Ecto neural progenitor cell (in vitro differentiated cells): Measurements from ENCODE around the gene ZNF683.
"Not testable (repeated sequence)": the region's sequence is repeated elsewhere in the genome, so short reads cannot be mapped to it uniquely, and the experiment has no call there.

Experiments
- DNase-seq: peaks from one replicate; pipeline ENCODE4 v3.0.0-alpha.2; 2018; ENCODE audit warnings: low spot score

The ZNF683 gene

DNA sequence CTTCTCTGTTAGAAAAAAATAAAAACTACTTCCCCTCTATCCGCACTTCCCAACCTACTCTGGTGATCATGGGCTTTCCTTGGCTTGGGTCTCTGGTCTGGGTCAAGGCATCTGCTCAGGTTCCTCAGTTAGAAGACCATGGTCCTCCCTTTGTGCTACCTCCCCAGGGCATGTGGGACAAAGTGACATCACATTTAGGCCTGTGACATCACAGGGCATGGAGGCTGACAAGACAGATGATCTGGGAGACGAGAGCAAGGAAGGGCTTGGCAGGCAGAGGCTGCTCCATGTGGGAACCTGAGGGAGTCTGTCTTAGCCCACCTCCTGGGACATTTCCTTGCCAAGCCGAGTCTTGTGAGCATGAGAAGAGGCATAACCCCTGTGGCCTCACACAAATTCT lies at the start of gene ZNF683:
ZNF683 (minus strand) TSS at position 140 of the 400 bp plus-strand sequence. CDS start 4,179 bp downstream, outside the sequence.
- not testable (repeated sequence) for DNase-seq

DNA sequence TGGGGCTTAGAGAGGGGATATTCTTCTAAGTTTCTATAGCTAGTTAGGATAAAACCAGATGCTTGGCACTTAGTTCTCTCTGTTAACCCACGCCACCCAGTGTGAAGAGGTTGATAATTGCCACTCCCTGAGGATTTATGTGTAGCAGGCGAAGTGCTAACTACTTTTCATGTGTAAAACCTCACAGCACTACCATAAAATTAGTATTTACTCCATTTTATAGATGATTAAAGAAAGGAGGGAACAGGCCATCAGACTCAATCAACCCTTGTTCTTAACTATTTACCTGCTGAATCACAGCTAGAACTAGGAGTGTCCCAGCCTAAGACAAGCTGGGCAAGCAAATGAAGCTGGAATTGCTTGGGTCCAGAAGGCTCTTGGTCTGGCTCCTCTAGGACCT lies 46.9 kb upstream of the ZNF683 start:
- DNase-seq: no peak

DNA sequence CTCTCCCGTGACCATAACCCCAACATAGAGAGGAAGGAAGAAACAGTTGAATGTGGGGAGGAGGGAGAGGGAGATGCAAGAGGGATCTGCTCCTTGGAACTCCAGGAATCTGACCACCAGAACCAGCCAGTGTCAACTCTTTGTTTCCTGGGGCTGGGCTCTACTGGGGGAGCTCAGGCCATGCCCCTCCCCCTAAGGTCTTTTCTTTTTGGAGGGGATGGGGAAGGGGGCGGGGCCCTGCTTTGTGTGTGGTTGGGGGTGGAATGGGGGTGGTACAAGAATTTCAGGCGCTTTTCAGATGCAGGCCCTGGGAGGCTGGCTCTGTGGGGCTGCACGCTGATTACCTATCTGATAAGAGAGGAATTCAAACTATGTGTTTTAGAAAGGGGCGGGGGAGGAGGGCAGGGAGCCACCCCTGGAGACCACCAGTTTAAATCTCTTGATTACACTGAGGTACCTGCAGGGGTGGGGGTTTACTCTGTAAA lies 46.4 kb upstream of the ZNF683 start:
- DNase-seq: peak; percentile 91

DNA sequence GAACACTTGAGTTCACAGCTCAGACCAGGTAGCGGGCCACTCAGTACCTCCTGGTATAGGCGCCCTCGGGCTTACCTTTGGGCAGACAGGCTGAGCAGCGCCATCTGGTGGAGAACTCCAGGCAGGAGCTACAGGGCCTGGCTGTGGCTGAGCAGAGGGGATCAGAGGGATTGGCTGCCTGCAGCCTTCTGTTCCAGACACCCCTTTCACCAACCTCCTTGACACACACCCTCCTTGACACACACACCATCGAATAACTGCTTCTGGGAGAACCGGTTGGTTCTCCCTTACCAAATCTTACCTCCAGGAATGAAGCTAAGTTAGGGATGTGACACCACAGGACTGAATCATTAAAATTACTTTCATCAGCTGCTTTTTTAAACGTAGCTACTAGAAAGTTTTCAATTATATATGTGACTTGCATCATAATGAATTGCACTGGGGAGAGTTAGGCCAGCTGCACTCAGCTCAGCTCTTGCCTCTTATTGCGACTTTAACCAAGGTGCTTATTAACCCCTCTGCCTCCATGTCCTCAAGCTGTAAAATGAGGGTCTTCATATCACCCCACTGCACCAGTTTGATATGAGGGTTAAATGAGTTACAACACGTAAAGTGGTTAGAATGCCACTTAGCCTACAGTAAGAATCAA lies 44.7 kb upstream of the ZNF683 start:
- peak; percentile 93 for DNase-seq

DNA sequence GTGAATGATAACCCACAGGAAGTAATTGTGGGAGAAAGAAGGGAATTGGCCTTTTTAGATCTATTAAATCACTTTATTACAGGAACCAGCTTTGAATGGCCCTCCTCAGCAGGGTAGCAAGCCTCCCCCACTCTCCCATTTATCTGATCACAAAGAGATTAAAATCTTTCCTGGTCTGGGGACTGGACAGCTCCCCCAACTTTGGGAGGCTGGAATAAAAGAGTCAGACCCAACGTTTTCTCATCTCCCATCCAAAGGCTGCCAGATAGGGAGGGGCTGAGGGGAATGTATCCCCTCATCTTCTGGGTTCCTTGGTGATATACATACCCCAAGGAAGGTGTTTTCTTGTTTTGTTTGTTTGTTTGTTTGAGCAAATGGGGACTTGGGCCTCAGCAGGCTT lies 40.5 kb upstream of the ZNF683 start:
- DNase-seq: no peak

DNA sequence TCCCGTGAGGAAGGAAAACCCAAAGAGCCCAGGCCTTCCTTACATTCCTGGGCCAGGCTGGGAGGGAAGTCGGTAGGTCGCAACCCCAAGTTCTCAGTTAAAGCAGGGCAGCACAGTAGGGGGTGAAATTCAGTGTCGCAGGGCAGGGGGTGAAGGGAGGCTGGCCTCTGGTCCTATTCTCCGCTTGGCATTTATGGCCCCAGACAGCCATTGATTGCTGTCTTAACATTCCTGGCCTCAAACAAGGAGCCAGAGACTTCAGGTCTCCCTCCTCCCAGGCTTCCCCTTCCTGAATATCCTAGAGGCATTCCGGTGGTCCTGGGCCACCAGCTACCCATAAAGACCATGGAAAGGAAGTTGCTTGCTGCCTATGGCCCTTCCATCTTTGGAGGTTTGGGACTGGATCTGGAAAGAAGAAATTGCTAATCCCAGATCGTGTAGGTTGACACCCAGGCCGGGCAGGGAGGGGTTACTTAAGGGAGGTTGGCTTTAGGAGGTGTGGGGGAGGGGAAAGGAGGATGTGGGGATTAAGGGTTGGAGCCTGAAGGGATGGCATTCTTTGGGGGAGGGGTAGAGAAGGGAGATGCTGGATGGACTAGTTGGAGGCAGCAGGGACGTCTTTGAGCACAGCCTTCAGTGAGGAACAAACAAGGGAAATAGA lies 39.8 kb upstream of the ZNF683 start:
- peak; percentile 83 for DNase-seq

- no peak for DNase-seq
These were observed 39.1 kb upstream of the ZNF683 start for GRCh38 chr1:26411624-26412074.

DNA sequence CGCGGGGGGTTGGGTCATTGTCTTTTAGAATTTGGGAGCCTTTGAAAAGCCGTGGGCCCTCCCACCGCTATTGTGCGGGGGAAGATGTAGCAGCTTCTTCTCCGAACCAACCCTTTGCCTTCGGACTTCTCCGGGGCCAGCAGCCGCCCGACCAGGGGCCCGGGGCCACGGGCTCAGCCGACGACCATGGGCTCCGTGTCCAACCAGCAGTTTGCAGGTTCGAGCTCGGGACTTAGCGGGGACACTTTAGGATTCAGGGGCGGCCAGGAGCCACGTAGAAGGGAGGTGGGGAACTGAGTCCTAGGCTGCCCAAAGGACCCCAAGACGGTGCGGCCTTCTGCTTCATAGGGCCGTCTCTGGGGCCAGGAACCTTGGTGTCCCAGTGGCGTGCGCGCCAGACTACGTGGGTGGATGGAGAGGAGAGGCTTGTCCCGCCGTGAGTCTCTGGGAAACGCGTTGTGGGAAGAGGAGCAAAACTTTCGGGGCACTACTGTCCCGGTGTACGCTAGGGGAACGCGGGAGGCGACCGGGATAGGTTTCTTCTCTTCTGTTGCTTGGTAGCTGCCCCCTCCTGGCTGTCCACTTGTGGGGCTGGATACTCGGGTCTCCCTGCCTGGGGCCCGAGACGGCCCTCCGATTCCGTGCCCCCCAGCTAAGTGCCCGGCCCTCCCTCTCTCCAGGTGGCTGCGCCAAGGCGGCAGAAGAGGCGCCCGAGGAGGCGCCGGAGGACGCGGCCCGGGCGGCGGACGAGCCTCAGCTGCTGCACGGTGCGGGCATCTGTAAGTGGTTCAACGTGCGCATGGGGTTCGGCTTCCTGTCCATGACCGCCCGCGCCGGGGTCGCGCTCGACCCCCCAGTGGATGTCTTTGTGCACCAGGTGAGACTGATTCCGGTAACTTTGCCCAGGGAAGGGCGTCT lies 38.4 kb upstream of the ZNF683 start, which contains the start of gene LIN28A:
LIN28A (plus strand) TSS at position 112 of the 918 bp plus-strand sequence; CDS start at position 187, 75 bp downstream.
- no peak for DNase-seq

GRCh38 chr1:26409191-26409807 lies 36.7 kb upstream of the ZNF683 start:
- peak; percentile 95 for DNase-seq

- DNase-seq: peak; percentile 93
These were observed 36.1 kb upstream of the ZNF683 start for GRCh38 chr1:26408604-26409003.

- DNase-seq: no peak
These were observed 32.8 kb upstream of the ZNF683 start for GRCh38 chr1:26405281-26405915.

DNA sequence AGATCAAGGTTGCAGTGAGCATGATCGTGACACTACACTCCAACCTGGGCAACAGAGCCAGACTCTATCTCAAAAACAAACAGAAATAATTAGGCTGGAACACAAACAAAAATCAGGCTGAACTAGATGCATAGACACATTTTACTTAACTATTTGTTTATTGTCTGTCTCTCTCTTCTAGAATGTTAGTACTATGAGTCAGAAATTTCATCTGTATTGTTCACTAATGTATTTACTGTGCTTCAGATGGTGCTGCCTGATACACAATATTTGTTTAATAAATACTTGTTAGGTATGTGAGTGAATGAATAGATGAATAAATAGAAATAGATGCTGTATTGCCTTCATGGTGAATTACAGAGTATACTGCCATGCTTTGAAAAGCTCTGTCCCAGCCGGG lies 32.1 kb upstream of the ZNF683 start:
- no peak for DNase-seq

DNA sequence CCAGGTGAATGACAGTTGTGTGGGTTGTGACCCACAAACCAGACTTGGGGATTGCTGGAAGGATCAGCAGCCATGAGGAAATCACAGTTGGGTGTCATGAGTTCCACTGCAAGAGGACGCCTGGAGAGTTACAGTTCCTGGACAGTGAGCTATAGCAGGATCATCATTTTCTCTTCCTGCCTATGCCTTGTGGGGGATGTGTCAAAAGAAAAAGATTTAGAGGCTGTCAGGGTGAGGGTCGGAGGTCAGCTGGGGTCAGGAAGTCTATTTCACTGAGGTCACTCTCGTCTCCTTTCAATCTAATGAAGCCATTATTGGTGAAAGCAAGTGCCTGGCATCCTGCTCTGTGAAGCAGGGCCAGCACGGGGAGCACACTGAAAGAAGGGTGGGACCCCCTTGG lies 31.1 kb upstream of the ZNF683 start:
- no peak for DNase-seq

DNA sequence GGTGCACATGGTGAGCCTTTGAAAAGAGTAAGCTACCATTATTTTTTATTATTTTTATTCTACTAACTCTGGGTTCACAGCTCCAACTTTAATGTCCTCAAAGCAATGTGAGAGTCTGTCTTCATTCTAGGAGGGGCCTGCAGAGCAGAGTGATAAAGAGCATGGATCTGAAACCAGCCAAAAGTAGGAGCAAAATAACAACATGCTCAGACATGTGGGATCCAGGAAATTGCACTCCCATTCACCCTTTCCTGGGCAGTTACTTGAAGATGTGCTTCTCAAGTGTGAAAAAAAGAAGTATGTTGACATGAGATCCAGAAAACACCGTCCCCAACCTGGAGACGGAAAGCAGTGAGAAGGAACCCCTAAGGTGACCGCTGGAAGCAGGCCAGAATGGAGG lies 29.3 kb upstream of the ZNF683 start:
- DNase-seq: no peak

GRCh38 chr1:26399034-26399433 lies 26.5 kb upstream of the ZNF683 start:
- DNase-seq: no peak

DNA sequence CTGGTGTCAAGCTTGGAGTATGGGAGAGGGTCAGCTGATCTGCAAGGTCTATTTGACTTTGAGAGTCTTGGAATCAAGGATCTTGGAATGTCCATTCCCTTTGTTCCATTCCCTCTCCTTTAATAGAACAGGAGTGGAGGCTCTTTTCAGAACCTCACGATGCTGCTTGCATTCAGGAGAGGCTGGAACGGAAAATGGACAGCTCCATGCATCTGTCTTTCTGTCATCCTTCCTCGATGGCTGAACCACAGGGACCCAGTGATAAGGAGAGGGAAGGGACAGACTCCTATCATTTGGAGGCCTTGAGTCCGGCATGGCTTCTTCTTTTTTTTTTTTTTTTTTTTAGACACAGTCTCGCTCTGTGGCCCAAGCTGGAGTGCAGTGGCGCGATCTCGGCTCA lies 23.2 kb upstream of the ZNF683 start:
- no peak for DNase-seq

- DNase-seq: no peak
These were observed 18.9 kb upstream of the ZNF683 start for GRCh38 chr1:26391450-26391849.

DNA sequence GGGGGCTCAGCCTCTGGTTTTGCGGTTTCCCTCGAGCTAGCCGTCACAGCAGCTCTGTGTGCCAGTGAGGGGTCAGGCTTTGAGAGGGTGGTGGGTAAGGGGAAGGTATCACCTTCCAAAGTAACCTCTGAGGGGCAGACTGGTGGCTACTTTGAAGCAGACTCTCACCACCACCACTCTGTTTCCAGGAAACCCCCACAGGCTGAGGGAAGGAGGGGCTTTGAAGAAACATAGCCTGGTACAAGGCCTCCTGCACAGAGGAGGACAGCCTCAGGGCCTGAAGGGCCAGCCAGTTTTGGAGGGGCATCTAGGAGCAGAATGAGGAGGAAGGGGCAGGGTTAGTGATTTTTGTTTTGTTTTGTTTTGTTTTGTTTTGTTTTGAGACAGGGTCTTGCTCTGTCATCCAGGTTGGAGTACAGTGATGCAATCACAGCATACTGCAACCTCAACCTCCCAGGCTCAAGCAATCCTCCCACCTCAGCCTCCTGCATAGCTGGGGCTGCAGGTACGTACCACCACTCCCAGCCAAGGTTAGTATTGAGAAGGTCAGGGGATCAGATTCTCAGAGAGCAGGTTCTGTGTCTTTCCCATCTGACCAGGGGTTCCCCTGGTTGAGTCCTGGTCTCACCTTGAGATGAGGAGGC lies 17.2 kb upstream of the ZNF683 start:
- DNase-seq: no peak

DNA sequence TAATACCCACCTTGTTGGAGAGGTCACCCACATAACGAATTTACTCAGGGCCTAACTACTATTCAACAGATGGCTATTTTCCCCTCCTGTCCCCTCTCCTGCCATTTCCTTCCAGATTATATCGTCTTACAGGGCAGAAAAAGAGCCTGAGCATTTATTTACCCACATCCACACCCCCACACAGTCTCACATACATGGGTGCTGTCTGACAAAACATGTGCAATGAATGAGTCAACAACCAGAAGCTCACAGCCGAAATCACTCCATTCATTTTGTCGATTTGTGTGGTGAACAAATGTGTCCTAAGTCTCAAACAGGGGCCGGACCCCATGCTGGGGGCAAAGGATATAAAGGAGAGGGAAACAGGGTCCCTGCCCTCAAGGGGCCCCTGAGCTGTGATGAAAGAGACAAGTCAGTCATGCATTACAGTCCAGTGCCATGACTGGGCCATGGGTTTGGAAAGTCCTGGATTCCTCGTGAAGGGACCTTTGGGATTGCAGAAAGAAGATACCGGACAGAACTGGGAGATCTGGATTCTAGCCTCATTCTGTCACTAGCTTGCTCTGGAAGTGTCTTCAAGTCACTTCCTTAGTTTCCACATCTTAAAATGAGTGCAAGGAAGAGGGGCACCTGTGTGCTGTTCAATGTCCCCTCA lies 16.4 kb upstream of the ZNF683 start:
- DNase-seq: no peak

DNA sequence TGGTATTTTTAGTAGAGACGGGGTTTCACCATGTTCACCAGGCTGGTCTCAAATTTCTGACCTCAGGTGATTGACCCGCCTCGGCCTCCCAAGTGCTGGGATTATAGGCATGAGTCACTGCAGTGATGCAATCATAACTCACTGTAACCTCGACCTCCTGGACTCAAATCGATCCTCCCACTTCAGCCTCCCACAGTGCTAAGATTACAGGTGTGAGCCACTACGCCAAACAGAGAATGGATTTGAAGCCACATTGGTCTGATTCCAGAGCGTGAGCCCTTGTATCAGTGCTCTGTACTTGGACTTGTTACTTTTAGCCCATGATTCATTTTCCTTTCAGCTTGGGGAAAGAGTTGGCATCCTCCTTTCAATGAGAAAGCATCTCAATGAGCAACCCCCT lies 14.9 kb upstream of the ZNF683 start:
- no peak for DNase-seq
